Measurements from ENCODE around the gene MKX. TPM values are rescaled to one million over a fixed set of nuclear protein-coding genes. Genes with fewer than 3 reads are reported as not detected.
A peak's percentile ranks its signal among the peaks of the same experiment; 100 is the strongest.

The MKX gene
- total RNA-seq, 1 experiment from 2014 or later, result not detected

DNA sequence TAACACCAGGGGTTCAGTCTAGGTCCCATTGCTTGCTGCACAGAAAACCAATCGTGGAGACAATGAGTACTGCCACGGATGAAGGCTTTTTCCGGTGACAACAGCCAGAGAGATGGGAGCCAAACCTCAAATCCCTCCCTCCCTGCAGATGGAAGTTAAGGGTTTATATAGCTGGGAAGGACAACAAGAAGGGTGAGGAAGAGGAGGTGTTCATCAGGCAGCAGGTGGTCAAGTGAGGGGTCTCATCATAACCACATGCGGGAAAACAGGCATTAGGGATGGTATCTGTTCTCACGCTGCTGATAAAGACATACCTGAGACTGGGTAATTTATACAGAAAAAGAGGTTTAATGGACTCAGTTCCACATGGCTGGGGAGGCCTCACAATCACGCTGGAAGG is 91.3 kb downstream of the MKX start:
- H3K27ac Mint-ChIP-seq (ENCODE audit: low read depth, unreplicated experiment), result no peak overlapping the region
- no TSS peak for BruUV-seq (replicated peaks)
- no peaks in the 10 kb centered on the region for H3K27me3 Mint-ChIP-seq (ENCODE audit: insufficient read depth, unreplicated experiment)
- no peaks in the 10 kb centered on the region for H3K9me3 Mint-ChIP-seq (ENCODE audit: unreplicated experiment)
- DNase-seq (ENCODE audit: unreplicated experiment), result no peak
- intact Hi-C loops (cut with micrococcal nuclease), result no loop called here
- no peaks in the 10 kb centered on the region for H3K36me3 Mint-ChIP-seq (ENCODE audit: insufficient read depth, unreplicated experiment)
- CTCF ChIA-PET, result interaction anchor here (0.7 to 0.9 kb wide), 2 partner anchors 98 to 208 kb away, joined by 3 to 4 read pairs; no protein-coding TSS in a partner anchor
- POLR2A ChIA-PET, result interaction anchor here (1.0 kb wide), 1 partner anchor 9 kb away, joined by 4 read pairs; no protein-coding TSS in a partner anchor
- no peak overlapping the region for H3K4me3 Mint-ChIP-seq (ENCODE audit: unreplicated experiment)
- H3K4me1 Mint-ChIP-seq (ENCODE audit: insufficient read depth, unreplicated experiment), result no peaks in the 10 kb centered on the region
- TF ChIP-seq, protein P1, sequence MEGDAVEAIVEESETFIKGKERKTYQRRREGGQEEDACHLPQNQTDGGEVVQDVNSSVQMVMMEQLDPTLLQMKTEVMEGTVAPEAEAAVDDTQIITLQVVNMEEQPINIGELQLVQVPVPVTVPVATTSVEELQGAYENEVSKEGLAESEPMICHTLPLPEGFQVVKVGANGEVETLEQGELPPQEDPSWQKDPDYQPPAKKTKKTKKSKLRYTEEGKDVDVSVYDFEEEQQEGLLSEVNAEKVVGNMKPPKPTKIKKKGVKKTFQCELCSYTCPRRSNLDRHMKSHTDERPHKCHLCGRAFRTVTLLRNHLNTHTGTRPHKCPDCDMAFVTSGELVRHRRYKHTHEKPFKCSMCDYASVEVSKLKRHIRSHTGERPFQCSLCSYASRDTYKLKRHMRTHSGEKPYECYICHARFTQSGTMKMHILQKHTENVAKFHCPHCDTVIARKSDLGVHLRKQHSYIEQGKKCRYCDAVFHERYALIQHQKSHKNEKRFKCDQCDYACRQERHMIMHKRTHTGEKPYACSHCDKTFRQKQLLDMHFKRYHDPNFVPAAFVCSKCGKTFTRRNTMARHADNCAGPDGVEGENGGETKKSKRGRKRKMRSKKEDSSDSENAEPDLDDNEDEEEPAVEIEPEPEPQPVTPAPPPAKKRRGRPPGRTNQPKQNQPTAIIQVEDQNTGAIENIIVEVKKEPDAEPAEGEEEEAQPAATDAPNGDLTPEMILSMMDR (IDR thresholded peaks at IDR 0.05; ENCODE audit: unreplicated experiment), result no peak

DNA sequence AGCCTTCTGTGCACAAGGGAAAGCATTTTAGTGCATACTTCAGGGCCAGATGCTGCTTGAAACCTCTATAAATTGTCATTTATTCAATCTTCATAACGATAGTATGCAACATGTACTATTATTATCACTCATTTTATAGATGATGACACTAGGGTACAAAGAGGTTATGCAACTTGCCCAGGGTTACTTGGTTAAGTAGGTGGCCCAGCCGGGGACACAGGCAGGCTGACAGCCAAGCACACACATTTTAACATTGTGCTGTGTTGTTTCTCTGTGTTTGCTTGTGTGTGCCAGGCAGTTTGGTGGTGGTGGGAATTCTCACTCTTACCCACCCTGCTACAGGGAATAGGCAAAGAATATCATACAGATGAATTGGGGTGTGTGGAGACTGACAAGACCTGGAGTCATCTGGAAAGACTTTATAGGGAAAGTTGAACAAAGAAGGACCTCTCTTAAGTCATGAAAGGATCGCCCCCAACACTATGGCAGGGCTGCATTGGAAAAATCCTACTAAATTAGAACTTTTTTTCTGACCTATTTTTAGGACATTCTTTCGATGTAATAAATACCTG is 98.9 kb downstream of the MKX start:
- intact Hi-C loops (cut with micrococcal nuclease), result no loop called here
- Mint-ChIP-seq H3K4me3 (ENCODE audit: unreplicated experiment) (no peak overlapping the region), H3K27me3 (ENCODE audit: insufficient read depth, unreplicated experiment) (no peaks in the 10 kb centered on the region), H3K27ac (ENCODE audit: low read depth, unreplicated experiment) (no peak overlapping the region), H3K36me3 (ENCODE audit: insufficient read depth, unreplicated experiment) (no peaks in the 10 kb centered on the region), H3K4me1 (ENCODE audit: insufficient read depth, unreplicated experiment) (peaks cover 17% of the 10 kb centered on the region), H3K9me3 (ENCODE audit: unreplicated experiment) (peaks cover 7% of the 10 kb centered on the region)
- no peak for DNase-seq (ENCODE audit: unreplicated experiment)
- CTCF ChIA-PET, result no interaction called here
- TF ChIP-seq, protein P1 (IDR thresholded peaks at IDR 0.05; ENCODE audit: unreplicated experiment), result no peak
- BruUV-seq (replicated peaks), result no TSS peak
- POLR2A ChIA-PET, result no interaction called here

DNA sequence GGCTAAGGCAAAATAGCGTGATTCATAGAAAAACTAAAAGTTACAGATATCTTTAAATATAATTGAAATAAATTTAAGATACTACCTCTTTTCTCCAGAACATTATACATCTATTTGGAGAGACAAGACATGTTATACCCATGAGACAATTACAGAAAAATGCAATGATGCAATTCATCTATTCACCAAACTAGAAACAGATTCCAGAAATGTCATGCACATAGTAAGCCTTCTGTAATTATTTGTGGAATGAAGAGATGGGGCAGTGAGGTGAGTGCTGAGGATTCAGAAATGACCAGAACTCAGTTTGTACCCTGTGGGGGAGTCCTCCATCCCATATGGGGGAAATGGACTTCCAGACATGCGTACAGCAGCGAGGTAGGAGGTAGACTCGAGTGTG is 99.4 kb downstream of the MKX start:
- CTCF ChIA-PET, result interaction anchor here (1.0 kb wide), 1 partner anchor 12 kb away, joined by 3 read pairs; no protein-coding TSS in a partner anchor
- H3K27me3 Mint-ChIP-seq (ENCODE audit: insufficient read depth, unreplicated experiment), result no peaks in the 10 kb centered on the region
- no peaks in the 10 kb centered on the region for H3K36me3 Mint-ChIP-seq (ENCODE audit: insufficient read depth, unreplicated experiment)
- BruUV-seq (replicated peaks), result no TSS peak
- peaks cover 17% of the 10 kb centered on the region for H3K4me1 Mint-ChIP-seq (ENCODE audit: insufficient read depth, unreplicated experiment)
- H3K27ac Mint-ChIP-seq (ENCODE audit: low read depth, unreplicated experiment), result no peak overlapping the region
- TF ChIP-seq, protein P1 (IDR thresholded peaks at IDR 0.05; ENCODE audit: unreplicated experiment), result no peak
- intact Hi-C loops (cut with micrococcal nuclease), result no loop called here
- peak; percentile 6 for DNase-seq (ENCODE audit: unreplicated experiment)
- POLR2A ChIA-PET, result interaction anchor here (1.7 kb wide), 1 partner anchor 9 kb away, joined by 4 read pairs; no protein-coding TSS in a partner anchor
- peaks cover 7% of the 10 kb centered on the region for H3K9me3 Mint-ChIP-seq (ENCODE audit: unreplicated experiment)
- no peak overlapping the region for H3K4me3 Mint-ChIP-seq (ENCODE audit: unreplicated experiment)

DNA sequence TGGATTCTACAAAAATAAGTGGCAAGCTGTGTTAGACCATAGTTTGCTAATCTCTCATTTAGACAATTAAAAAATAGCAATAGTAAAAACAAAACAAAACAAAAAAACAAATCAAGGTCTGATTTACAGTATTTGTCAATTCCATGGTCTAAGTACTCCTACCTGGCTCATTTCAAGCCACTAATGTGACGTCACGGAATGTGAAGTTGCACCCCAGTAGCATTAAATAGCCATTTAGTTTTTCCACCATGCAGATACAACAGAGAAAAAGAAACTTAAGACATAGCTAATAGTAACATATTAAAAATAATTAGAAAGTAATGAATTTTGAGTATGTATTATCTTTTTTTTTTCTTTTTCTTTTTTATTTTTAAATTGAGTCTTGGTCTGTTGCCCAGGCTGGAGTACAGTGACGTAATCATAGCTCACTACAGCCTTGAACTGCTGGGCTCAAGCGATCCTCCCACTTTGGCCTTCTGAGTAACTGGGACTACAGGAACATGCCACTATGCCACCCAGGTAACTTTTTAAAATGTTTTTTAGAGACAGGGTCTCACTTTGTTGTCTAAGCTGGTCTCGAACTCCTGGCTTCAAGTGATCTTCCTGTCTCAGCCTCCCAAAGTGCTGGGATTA is 101.2 kb downstream of the MKX start:
- peak; percentile 6 for DNase-seq (ENCODE audit: unreplicated experiment)
- ChIA-PET POLR2A (interaction anchor here (1.7 kb wide), 1 partner anchor 10 kb away, joined by 4 read pairs; no protein-coding TSS in a partner anchor), CTCF (no interaction called here)
- no peak overlapping the region for H3K4me3 Mint-ChIP-seq (ENCODE audit: unreplicated experiment)
- no peaks in the 10 kb centered on the region for H3K36me3 Mint-ChIP-seq (ENCODE audit: insufficient read depth, unreplicated experiment)
- H3K27ac Mint-ChIP-seq (ENCODE audit: low read depth, unreplicated experiment), result no peak overlapping the region
- TF ChIP-seq, protein P1 (IDR thresholded peaks at IDR 0.05; ENCODE audit: unreplicated experiment), result no peak
- BruUV-seq (replicated peaks), result no TSS peak
- H3K4me1 Mint-ChIP-seq (ENCODE audit: insufficient read depth, unreplicated experiment), result peaks cover 17% of the 10 kb centered on the region
- no peaks in the 10 kb centered on the region for H3K27me3 Mint-ChIP-seq (ENCODE audit: insufficient read depth, unreplicated experiment)
- peaks cover 7% of the 10 kb centered on the region for H3K9me3 Mint-ChIP-seq (ENCODE audit: unreplicated experiment)
- intact Hi-C loops (cut with micrococcal nuclease), result no loop called here

Measured in MCF 10A (cell line).